GM12878 (cell line): ENCODE results near the gene MITF. TPM values are rescaled to one million over a fixed set of nuclear protein-coding genes. Genes with fewer than 3 reads are reported as not detected.

Experiments
- ATAC-seq: fragments of 200-7000 bp; cut with Tn5 transposase; 3 replicates; pipeline ENCODE4 v1.9.1; 2020; ENCODE audit warnings: mild to moderate bottlenecking, moderate library complexity
- BruUV-seq: library from RNA; stranded (reverse); fragments of 400-500 nt; replicated peaks from 2 replicates; lab custom pipeline; 2021; lab: Mats Ljungman, UMichigan
- CTCF ChIA-PET: fragments of 300-600 bp; sonication (Branson Sonifier 250); formaldehyde crosslinking; extraction: SDS; loops from one replicate; lab custom pipeline; 2021; ENCODE audit warnings: inconsistent platforms; lab: Yijun Ruan, JAX
- POLR2A ChIA-PET: fragments of 350-600 bp; formaldehyde crosslinking; extraction: SDS; loops from one replicate; lab custom pipeline; 2021; ENCODE audit warnings: inconsistent platforms; lab: Charles Lee
- RAD21 ChIA-PET: fragments of 300-600 bp; sonication (Branson Sonifier 250); formaldehyde crosslinking; loops from one replicate; lab custom pipeline; 2023; ENCODE audit warnings: antibody characterized with exemption; ENCODE audit not compliant: unreplicated experiment; lab: Charles Lee
- SMC1A ChIA-PET: fragments of 300-600 bp; sonication (Branson Sonifier 250); formaldehyde crosslinking; loops from one replicate; lab custom pipeline; 2023; ENCODE audit not compliant: unreplicated experiment, uncharacterized antibody; lab: Charles Lee
- DNase-seq: peaks from one replicate; pipeline ENCODE4 v3.0.0-alpha.2; 2011; ENCODE audit warnings: low read depth, low spot score
- FAIRE-seq: peaks from 3 replicates; lab custom pipeline; 2011; peaks lifted over from hg19 to GRCh38; lab: Jason Lieb, UNC
- H2AFZ ChIP-seq: 2 replicates; pipeline ENCODE4 v1.6.0; 2011; ENCODE audit warnings: low read depth, low read length, control low read depth; ENCODE audit not compliant: control insufficient read depth
- H3K27ac ChIP-seq: 2 replicates; pipeline ENCODE4 v1.5.1; 2011; ENCODE audit warnings: control low read depth; ENCODE audit not compliant: control insufficient read depth, insufficient read depth
- H3K27me3 ChIP-seq, 2 experiments: replicated peaks in 1 of 2; 2 replicates each; pipeline versions ENCODE4 v1.6.0 to v1.6.1; 2011; ENCODE audit warnings: low read length in 1 of 2; ENCODE audit not compliant: control insufficient read depth in 2 of 2, insufficient read depth in 2 of 2
- H3K36me3 ChIP-seq, 2 experiments: 2 replicates each; pipeline ENCODE4 v1.5.1; 2011; ENCODE audit warnings: low read length in 1 of 2; ENCODE audit not compliant: control insufficient read depth in 2 of 2, insufficient read depth in 2 of 2
- H3K4me1 ChIP-seq: 2 replicates; pipeline ENCODE4 v1.6.1; 2011; ENCODE audit warnings: mild to moderate bottlenecking, low read length, moderate library complexity, mixed read lengths; ENCODE audit not compliant: control insufficient read depth, insufficient read depth
- H3K4me2 ChIP-seq: 2 replicates; pipeline ENCODE4 v1.6.0; 2011; ENCODE audit warnings: control low read depth; ENCODE audit not compliant: control insufficient read depth, insufficient read depth
- H3K4me3 ChIP-seq: fragments of 200-600 bp; sonication (generic); 2 replicates; pipeline ENCODE4 v1.5.1; 2016
- H3K79me2 ChIP-seq: 2 replicates; pipeline ENCODE4 v1.6.0; 2011; ENCODE audit warnings: low read length; ENCODE audit not compliant: control insufficient read depth, insufficient read depth
- H3K9ac ChIP-seq: 2 replicates; pipeline ENCODE4 v1.8.0; 2011; ENCODE audit warnings: low read length, control low read depth, mixed read lengths; ENCODE audit not compliant: control insufficient read depth, insufficient read depth
- H3K9me3 ChIP-seq: replicated peaks from 3 replicates; pipeline ENCODE4 v1.5.1; 2011; ENCODE audit warnings: mild to moderate bottlenecking, low read length; ENCODE audit not compliant: control insufficient read depth, insufficient read depth
- H4K20me1 ChIP-seq: 2 replicates; pipeline ENCODE4 v1.6.0; 2011; ENCODE audit not compliant: control insufficient read depth, insufficient read depth
- CBX3 ChIP-seq: fragments of 200-600 bp; sonication (generic); IDR thresholded peaks from 2 replicates; pipeline ENCODE4 v1.6.1; 2016; ENCODE audit warnings: low read depth, borderline replicate concordance
- CHD2 ChIP-seq: IDR thresholded peaks from 2 replicates; pipeline ENCODE4 v1.6.1; 2011; ENCODE audit warnings: low read depth, low read length, improper control_type of control experiment, borderline replicate concordance
- GATAD2B ChIP-seq: fragments of 450-650 bp; conservative IDR thresholded peaks from 2 replicates; pipeline ENCODE4 v1.6.1; 2017; ENCODE audit warnings: low read depth, mild to moderate bottlenecking, moderate library complexity
- HCFC1 ChIP-seq: fragments of 150-350 bp; IDR thresholded peaks from 2 replicates; pipeline ENCODE4 v1.6.1; 2014; ENCODE audit warnings: low read length
- HDAC2 ChIP-seq: fragments of 200-600 bp; sonication (generic); IDR thresholded peaks from 2 replicates; pipeline ENCODE4 v1.6.1; 2017
- JUNB ChIP-seq: IDR thresholded peaks from 2 replicates; pipeline ENCODE4 v1.6.1; 2016; ENCODE audit warnings: antibody characterized with exemption, mild to moderate bottlenecking
- NR2C1 ChIP-seq: fragments of 450-650 bp; IDR thresholded peaks from 2 replicates; pipeline ENCODE4 v1.6.1; 2017; ENCODE audit warnings: antibody characterized with exemption, mild to moderate bottlenecking, moderate library complexity
- PAX5 ChIP-seq: IDR thresholded peaks from 2 replicates; pipeline ENCODE4 v1.6.1; 2011; ENCODE audit warnings: low read depth, low read length, borderline replicate concordance
- RFX5 ChIP-seq: IDR thresholded peaks from 2 replicates; pipeline ENCODE4 v1.6.1; 2011; ENCODE audit warnings: low read depth, low read length, improper control_type of control experiment
- SUPT20H ChIP-seq: IDR thresholded peaks from 2 replicates; pipeline ENCODE4 v1.6.1; 2011; ENCODE audit warnings: low read depth, mild to moderate bottlenecking, low read length, moderate library complexity, borderline replicate concordance; ENCODE audit not compliant: control insufficient read depth
- TCF12 ChIP-seq: IDR thresholded peaks from 2 replicates; pipeline ENCODE4 v1.6.1; 2011; ENCODE audit warnings: low read depth, mild to moderate bottlenecking, low read length
- WGBS: methylation state at CpG from one replicate; pipeline ENCODE4 v1.1.6; 2016; ENCODE audit warnings: low lambda C conversion rate; ENCODE audit not compliant: insufficient replicate concordance, insufficient coverage; ENCODE audit errors: missing lambda C conversion rate; 5-methylcytosine and 5-hydroxymethylcytosine counted together
- in situ Hi-C: fragments of 300-500 bp; cut with MboI; formaldehyde crosslinking; loops from 9 replicates; pipeline ENCODE4 v1.14.3; 2018; ENCODE audit warnings: mixed read lengths
- intact Hi-C: fragments of 100-400 bp; cut with micrococcal nuclease; formaldehyde crosslinking; loops from one replicate; pipeline ENCODE4 v1.14.2; 2022; ENCODE audit not compliant: unreplicated experiment
- polyA plus RNA-seq, 11 experiments: library from polyadenylated mRNA; depleted of rRNA in 4 of 11; unstranded in 6 of 11; stranded (reverse) in 5 of 11; fragments of >200 nt; fragmentation: Nextera tagmentation in 4 of 11; fragmentation: Illumina TruSeq in 1 of 11; extraction: Ambion mirVana in 4 of 11; extraction: Trizol in 1 of 11; gene quantifications; 1 replicate in 1 of 11; 2 replicates in 10 of 11; pipeline versions ENCODE4 v1.2.1 to v1.2.3, GENCODE V29; 2011 to 2016; ENCODE audit warnings: inconsistent platforms in 2 of 11, missing spikeins in 2 of 11, low read depth in 1 of 11
- total RNA-seq, 4 experiments: library from RNA; depleted of rRNA in 3 of 4; stranded (reverse); fragments of >200 nt in 3 of 4; fragmentation: Illumina TruSeq in 1 of 4; extraction: Trizol in 1 of 4; gene quantifications; 2 replicates each; pipeline versions ENCODE4 v1.2.1 to v1.2.3, GENCODE V29; 2013 to 2021
- TF ChIP-seq, protein P1 (sequence below): fragments of 450-650 bp; IDR thresholded peaks from 2 replicates; pipeline ENCODE4 v1.6.1; 2017; ENCODE audit warnings: low read depth, mild to moderate bottlenecking, moderate library complexity
- TF ChIP-seq, protein P2 (sequence below), 3 experiments: IDR thresholded peaks in 2 of 3; conservative IDR thresholded peaks in 1 of 3; 2 replicates each; pipeline ENCODE4 v1.5.1; 2011; ENCODE audit warnings: low read depth in 3 of 3, low read length in 3 of 3, mild to moderate bottlenecking in 3 of 3, control low read depth in 2 of 3, moderate library complexity in 2 of 3, inconsistent platforms in 1 of 3, mixed read lengths in 1 of 3; ENCODE audit not compliant: control insufficient read depth in 2 of 3, insufficient read depth in 1 of 3; ENCODE audit errors: extremely low read depth in 1 of 3
- TF ChIP-seq, protein P3 (sequence below): fragments of 450-650 bp; IDR thresholded peaks from 2 replicates; pipeline ENCODE4 v1.6.1; 2016; ENCODE audit warnings: mild to moderate bottlenecking

MITF gene
- total and polyA plus RNA-seq, 10 of the 15 experiments (the other 5 are each of a cell fraction or from before 2014, with no cell fraction given) = under 0.01 to 0.90 (median 0.06) TPM; not detected in 3

DNA sequence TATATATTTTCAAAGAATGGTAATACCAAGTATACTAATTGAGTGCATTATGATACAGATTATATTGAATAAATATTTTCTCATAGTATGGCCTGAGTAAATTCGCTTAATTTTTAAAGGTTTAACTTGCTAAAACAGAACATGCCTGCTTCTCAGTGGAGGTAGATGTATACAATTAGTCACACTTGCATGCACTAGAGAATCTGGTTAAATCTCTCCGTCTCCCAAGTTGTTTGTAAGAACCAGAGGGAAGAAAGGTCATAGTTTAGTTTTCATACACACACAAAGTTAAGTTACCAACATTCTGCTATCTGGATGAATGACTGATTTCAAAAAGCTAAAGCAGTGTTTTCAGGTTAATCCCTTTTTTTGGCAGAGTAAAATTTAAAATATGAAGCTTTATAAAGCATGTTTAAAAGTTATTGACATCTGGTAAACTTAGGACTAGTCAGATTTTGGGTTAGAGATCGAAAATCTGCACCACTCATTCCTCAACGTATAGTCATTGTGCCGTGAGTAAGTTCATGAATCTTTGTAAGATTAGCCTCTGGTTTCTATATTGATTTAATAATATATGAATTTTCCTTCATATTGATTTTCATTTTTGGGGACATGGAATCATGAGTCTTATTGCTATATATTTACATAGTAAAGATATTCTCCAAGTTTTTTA, 142.6 kb downstream of the MITF start:
- H3K9me3 ChIP-seq = no peaks in the 10 kb centered on the region
- no TSS peak for BruUV-seq
- no peaks in the 10 kb centered on the region for H3K4me1 ChIP-seq
- FAIRE-seq (peak; percentile 18), ATAC-seq (no peak)
- H3K27ac ChIP-seq = no peak overlapping the region
- ChIA-PET CTCF (no interaction called here), POLR2A (no interaction called here)
- WGBS = 18% methylated on average over 5 of the region's 5 CpGs
- H3K27me3 ChIP-seq = no peaks in the 10 kb centered on the region
- no peak overlapping the region for H3K9ac ChIP-seq
- H3K36me3 ChIP-seq = no peaks in the 10 kb centered on the region
- no peaks in the 10 kb centered on the region for H3K79me2 ChIP-seq
- intact Hi-C loops = no loop called here
- TF ChIP-seq HDAC2 = no peak
- TF ChIP-seq PAX5 = no peak
- TF ChIP-seq, all 136 proteins: peak for 0
- SMC1A ChIA-PET = no interaction called here
- H3K4me3 ChIP-seq = no peak overlapping the region
- RAD21 ChIA-PET = no interaction called here
- in situ Hi-C loops = no loop called here
- H4K20me1 ChIP-seq = no peaks in the 10 kb centered on the region
- no peak overlapping the region for H3K4me2 ChIP-seq
- no peak for DNase-seq
- no peak overlapping the region for H2AFZ ChIP-seq

DNA sequence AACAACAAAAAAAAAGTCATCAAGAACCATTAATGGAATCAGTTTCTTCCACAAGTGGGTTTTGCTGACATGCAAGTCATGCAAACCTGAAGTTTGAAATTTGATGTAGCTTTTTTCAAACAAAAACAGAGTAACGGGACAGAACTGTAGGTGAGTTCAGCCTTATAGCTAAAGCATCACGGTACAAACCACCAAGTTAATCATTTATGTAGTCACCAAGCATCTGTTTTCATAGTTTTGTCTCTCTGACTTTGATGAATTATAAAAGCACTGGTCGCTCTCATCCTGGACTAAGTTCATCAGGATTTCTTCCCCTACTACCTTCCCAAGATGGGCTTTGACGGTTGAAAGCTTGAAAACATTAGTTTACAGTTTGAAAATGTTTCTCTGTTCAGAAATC, 143.3 kb downstream of the MITF start:
- intact Hi-C loops = no loop called here
- FAIRE-seq = no peak
- BruUV-seq = no TSS peak

More for the DNA sequence above, 143.3 kb downstream of the MITF start:
- ChIA-PET RAD21 (no interaction called here), SMC1A (no interaction called here), POLR2A (no interaction called here), CTCF (no interaction called here)
- WGBS = 28% methylated on average over 4 of the region's 4 CpGs
- in situ Hi-C loops = no loop called here
- Histone ChIP-seq H2AFZ (no peak overlapping the region), H3K9ac (no peak overlapping the region), H3K27me3 (no peaks in the 10 kb centered on the region), H4K20me1 (no peaks in the 10 kb centered on the region), H3K27ac (no peak overlapping the region), H3K4me1 (no peaks in the 10 kb centered on the region), H3K4me3 (no peak overlapping the region), H3K79me2 (no peaks in the 10 kb centered on the region), H3K4me2 (no peak overlapping the region), H3K9me3 (no peaks in the 10 kb centered on the region)
- DNase-seq (no peak), ATAC-seq (no peak; the same call in 2 of the 3 replicates)
- TF ChIP-seq GATAD2B = no peak
- TF ChIP-seq HCFC1 = no peak
- no peak for TF ChIP-seq NR2C1
- TF ChIP-seq JUNB = no peak
- TF ChIP-seq, protein P1, sequence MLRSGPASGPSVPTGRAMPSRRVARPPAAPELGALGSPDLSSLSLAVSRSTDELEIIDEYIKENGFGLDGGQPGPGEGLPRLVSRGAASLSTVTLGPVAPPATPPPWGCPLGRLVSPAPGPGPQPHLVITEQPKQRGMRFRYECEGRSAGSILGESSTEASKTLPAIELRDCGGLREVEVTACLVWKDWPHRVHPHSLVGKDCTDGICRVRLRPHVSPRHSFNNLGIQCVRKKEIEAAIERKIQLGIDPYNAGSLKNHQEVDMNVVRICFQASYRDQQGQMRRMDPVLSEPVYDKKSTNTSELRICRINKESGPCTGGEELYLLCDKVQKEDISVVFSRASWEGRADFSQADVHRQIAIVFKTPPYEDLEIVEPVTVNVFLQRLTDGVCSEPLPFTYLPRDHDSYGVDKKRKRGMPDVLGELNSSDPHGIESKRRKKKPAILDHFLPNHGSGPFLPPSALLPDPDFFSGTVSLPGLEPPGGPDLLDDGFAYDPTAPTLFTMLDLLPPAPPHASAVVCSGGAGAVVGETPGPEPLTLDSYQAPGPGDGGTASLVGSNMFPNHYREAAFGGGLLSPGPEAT = no peak
- TF ChIP-seq RFX5 = no peak
- no peak for TF ChIP-seq CHD2
- no peak for TF ChIP-seq CBX3
- TF ChIP-seq, protein P2, sequence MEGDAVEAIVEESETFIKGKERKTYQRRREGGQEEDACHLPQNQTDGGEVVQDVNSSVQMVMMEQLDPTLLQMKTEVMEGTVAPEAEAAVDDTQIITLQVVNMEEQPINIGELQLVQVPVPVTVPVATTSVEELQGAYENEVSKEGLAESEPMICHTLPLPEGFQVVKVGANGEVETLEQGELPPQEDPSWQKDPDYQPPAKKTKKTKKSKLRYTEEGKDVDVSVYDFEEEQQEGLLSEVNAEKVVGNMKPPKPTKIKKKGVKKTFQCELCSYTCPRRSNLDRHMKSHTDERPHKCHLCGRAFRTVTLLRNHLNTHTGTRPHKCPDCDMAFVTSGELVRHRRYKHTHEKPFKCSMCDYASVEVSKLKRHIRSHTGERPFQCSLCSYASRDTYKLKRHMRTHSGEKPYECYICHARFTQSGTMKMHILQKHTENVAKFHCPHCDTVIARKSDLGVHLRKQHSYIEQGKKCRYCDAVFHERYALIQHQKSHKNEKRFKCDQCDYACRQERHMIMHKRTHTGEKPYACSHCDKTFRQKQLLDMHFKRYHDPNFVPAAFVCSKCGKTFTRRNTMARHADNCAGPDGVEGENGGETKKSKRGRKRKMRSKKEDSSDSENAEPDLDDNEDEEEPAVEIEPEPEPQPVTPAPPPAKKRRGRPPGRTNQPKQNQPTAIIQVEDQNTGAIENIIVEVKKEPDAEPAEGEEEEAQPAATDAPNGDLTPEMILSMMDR (IDR thresholded peaks at IDR 0.05 in 2 of 3, conservative IDR thresholded peaks at IDR 0.05 in 1 of 3; ENCODE audit: control insufficient read depth in 2 of 3, extremely low read depth in 1 of 3, insufficient read depth in 1 of 3, low read depth in 3 of 3, low read length in 3 of 3) = no peak
- no peak for TF ChIP-seq SUPT20H
- TF ChIP-seq TCF12 = no peak
- TF ChIP-seq, protein P3, sequence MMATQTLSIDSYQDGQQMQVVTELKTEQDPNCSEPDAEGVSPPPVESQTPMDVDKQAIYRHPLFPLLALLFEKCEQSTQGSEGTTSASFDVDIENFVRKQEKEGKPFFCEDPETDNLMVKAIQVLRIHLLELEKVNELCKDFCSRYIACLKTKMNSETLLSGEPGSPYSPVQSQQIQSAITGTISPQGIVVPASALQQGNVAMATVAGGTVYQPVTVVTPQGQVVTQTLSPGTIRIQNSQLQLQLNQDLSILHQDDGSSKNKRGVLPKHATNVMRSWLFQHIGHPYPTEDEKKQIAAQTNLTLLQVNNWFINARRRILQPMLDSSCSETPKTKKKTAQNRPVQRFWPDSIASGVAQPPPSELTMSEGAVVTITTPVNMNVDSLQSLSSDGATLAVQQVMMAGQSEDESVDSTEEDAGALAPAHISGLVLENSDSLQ = no peak
- TF ChIP-seq, all 136 proteins: peak for 0
- no peaks in the 10 kb centered on the region for H3K36me3 ChIP-seq
